Right ventricle myocardium inferior (tissue), 1 donor: ENCODE measurements around the gene LNX1. TPM values are rescaled to one million over a fixed set of nuclear protein-coding genes. Genes with fewer than 3 reads are reported as not detected.
"Not testable (repeated sequence)": the region's sequence is repeated elsewhere in the genome, so short reads cannot be mapped to it uniquely, and the experiment has no call there.

Experiments used
- ATAC-seq: fragments of 200-7000 bp; cut with Tn5 transposase; one replicate; pipeline ENCODE4 v1.9.1; 2020; ENCODE audit warnings: mild to moderate bottlenecking, moderate library complexity
- DNase-seq: peaks from one replicate; pipeline ENCODE4 v3.0.0; 2021; ENCODE audit errors: missing footprints
- intact Hi-C: fragments of 100-400 bp; cut with DNase I; formaldehyde crosslinking; loops from one replicate; pipeline ENCODE4 v1.11.0; 2022
- total RNA-seq: library from RNA; stranded (reverse); fragmentation: NEBNext Ultra II Directional; extraction: Animal tissue kit (Norgen Biotek cat#: 25700); gene quantifications from one replicate; pipeline ENCODE4 v1.2.1, GENCODE V29; 2021
- donor health status: DM: no; HTN: yes; CAD: no; lungs with severe emphysema.

LNX1 gene
- total RNA-seq, 1 donor from 2014 or later: 11.2 TPM

DNA sequence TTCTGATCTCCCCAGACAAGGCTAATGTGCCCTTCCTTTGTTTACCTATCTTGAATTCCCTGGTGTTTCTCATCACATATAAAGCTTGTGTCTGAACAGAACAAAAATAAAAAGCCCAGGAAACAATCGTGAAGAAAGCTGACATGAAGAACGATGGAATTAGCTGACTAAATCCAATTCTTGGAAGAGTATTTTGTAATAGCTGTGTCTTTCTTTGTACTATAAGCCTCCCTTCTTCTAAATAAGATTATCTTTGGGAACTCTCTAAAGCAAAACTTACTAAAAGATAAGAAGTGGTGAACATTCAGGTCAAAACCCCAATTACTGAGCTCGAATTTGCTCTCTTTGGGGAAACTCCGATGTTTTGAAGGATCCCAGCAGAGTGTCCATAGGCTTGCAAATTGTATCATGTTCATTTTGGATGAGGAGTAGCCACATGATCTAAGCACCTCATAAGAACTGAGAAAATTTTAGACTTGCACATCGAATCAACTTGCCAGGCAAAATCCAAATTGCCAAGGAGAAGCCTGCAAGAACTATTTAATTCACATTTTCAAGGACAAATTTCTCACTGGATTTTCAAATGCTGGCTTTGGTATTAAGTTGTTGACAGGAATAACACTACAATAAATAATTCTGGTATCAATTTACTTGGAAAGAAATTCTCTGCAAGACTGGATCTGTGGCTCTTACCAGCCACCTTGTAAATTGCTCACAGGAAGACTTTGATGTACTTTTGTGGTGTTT is 106.2 kb downstream of the LNX1 start:
- DNase-seq: no peak
- ATAC-seq: peak; percentile 44
- intact Hi-C loops: no loop called here

DNA sequence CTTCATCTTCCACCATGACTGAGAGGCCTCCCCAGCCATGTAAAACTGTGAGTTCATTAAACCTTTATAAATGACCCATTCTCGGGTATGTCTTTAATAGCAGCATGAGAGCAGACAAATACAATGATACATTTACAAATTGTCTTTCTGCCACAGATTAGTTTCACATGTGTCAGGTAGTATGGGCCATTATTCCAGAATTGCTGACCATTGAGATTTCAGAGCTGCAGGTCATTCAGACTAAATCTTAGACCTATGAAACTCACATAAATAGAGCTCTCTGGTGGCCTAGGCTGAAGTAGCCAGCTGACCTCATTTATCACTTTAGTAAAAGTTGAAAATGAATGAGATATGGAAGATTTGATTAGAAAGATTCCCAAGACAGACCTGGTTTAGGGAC is 108.0 kb downstream of the LNX1 start:
- no peak for DNase-seq
- ATAC-seq: no peak
- intact Hi-C loops: no loop called here

DNA sequence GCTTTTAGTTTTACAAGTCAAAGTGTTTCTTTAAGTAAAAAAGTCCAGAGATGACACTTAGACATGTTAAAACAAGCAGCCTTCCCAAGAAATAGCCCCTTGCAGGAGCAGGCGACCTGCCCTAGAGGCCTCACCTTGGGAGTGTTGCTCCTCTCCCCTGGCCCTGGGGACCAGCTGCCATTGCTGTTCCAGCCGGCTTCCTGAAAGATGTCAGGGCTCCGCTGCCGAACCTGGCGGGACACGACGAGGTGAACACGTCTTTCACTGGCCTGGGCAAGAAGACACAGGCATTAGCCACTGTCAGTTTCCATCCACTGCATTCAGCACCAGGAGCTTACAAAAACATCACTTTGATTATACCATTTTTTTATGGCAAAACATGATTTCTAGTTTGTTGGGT is 109.7 kb downstream of the LNX1 start:
- intact Hi-C loops: no loop called here
- DNase-seq (no peak), ATAC-seq (no peak)

DNA sequence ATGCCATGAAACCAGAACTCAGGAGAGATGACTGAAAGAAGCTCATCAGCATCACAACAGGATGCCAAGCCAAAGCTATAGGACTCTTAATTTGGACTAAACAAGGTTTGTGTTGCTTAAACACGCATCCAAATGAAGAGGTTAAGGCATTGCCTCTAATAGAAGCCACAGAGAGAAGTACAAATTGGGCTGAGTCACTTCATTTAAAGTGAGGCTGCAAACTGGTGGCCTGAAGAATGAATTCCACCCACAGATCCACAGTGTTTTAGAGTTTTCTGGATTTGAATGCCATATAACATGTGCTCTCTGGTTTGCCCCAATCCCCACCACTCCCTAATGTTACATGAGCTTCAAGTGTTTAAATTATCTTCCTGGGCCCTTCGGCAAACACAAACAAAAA is 110.4 kb downstream of the LNX1 start:
- DNase-seq (no peak), ATAC-seq (no peak)
- intact Hi-C loops: no loop called here

DNA sequence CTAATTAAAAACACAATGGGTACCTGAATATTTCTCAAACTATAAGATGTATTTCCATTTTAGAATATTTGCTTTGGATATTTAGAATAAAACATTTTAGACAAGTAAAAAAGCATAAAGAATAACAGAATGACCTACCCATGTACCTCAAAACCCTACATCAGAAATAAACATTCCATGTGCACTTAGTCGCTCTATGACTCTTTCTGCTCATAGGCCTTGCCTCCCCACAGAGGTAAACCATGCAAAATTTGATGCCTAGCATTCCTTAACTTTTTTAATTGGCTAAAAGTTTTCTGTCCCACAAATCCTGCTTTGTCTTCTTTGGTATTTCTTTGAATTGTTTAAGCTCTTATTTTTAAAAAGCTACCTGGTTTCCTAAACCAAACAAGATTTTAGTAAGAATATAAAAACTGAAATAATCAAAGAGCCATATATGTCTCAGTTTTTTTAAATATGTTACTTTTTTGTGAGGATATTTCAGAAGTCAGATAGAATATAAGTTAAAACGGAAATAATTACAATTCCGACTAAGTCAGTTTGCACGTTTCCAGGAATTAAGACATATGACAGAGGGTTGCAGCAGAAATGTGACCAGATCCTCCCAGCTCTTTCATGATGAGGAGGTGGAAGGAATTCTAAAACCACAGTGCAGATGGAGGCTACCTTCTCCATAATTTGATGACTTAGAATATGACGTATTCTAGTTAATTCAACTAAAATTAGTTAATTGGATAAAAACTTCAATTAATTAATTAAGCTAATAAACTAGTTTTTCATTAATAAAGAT is 111.4 kb downstream of the LNX1 start:
- ATAC-seq: no peak
- intact Hi-C loops: no loop called here

DNA sequence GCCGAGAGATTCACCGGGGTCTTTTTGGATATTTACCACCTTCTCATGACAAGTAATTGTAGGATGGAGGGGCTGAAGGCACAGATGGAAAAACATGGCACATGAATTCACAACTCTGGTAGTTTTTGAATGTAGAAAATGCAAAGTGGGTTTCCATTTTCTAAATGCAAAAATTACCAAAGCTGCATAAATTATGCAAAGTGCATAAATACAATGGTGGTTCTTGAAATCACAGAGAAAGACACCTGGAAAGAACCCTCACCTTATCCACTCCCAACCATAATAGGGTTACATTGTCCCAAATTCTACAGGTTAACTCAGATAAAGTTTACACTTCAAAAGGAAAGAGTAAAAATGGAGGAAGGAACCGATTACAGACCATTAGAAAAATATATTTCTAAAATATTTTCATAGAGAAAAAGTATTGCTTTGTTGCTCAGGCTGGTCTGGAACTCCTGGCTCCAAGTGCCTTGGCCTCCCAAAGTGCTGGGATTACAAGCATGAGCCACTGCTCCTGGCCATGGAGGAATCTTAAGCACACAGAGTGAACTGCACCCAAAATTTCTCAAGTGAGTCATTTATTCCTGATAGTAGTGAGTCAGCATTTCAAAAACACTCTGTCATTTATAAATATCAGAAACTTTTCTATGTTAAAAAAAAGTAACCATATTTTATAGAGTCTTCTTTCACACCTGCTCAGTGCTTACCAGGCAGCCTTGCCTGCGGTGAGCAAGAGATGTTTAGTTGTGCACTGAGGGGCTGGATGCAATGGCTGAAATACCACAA is 112.4 kb downstream of the LNX1 start:
- ATAC-seq (no peak), DNase-seq (no peak)
- intact Hi-C loops: no loop called here

More for the DNA sequence above, 111.4 kb downstream of the LNX1 start:
- DNase-seq: no peak

DNA sequence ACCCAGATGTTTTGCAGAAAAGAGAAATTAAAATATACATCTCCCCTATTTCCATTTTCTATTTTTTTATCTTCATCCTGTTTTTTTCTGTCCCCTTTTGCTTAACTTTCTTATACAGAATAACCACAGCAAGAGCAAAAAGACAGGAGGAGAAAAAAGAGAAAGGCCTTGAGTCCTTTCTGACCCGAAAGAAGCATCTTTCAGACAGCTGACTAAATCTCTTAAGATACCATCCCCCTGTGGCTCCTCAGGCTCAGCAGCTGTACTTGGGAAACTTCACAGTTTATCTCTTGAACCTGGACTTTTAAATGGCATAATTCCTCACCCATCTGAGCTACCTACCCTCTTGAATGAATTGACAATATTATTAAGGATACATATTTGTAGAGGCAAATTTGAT is 113.7 kb downstream of the LNX1 start:
- DNase-seq (no peak), ATAC-seq (no peak)
- intact Hi-C loops: no loop called here

DNA sequence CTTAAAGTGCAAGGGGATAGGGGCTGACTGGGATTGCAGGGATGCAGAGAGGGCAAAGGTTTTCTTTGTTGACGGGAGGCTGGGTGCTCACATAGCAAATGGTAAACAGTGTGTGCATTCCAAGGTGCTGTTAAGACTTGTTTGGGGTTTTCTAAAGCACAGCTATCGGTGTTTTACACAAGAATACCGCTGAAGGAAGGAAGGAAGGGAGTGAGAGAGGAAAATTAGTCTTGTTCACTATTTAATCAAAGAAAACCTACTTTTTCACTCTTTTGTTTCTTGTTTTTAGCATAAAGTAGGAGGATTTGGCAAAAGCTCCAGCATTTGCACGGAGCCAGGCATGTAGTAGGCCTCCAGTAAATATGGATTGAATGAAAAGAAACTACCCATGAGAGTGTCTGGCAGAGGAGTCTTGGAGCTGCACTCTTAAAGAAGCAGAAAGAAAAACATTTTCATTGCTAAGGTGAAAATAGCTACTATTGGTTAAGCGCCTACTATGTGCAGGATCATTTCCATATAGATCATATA is 114.2 kb downstream of the LNX1 start:
- intact Hi-C loops: no loop called here
- DNase-seq: no peak
- no peak for ATAC-seq

DNA sequence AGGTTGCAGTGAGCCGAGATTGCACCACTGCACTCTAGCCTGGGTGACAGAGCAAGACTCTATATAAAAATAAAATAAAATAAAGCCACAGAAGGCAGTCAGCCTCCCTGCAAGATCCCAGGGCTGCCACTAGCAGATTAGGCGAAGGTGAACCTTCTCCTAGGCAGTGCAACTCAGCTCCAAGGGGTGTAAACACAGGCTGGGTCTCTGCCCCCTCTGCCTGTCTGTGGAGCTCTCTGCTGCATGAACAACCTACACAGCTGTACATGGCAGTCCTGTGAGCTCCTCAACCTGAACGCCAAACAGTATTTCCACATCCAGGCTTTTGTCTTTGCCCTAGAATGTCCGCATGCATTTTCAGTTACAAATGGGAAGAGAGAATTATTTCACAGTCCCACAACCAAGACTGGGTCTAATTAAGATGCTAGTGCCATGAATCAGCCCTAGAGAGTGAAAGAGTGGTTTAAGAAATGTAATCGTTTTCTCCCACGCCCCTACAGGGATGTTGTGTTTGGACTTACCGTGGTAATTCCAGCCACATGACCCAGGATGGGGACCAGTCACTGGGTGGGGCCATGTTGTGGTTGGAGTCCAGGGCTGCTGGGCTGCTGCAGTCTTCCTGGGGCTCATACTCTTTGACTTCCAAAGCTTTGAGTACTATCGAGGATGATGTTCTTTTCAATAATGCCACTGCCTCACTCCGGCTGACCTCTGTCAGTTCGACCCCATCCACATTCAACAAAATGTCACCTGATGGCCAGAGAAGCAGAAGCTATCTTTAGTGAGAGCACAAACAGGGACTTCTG is 114.9 kb downstream of the LNX1 start:
- ATAC-seq (no peak), DNase-seq (no peak)
- intact Hi-C loops: no loop called here

DNA sequence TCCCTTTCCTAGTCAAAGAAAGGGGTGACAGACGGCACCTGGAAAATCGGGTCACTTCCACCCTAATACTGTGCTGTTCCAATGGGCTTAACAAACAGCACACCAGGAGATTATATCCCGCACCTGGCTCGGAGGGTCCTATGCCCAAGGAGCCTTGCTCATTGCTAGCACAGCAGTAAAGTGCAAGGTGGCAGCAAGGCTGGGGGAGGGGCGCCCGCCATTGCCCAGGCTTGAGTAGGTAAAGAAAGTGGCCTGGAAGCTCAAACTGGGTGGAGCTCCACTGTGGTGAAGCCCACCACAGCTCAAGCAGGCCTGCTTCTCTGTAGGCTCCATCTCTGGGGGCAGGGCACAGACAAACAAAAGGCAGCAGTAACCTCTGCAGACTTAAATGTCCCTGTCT is 124.7 kb downstream of the LNX1 start:
- intact Hi-C loops, DNase-seq: not testable (repeated sequence)

DNA sequence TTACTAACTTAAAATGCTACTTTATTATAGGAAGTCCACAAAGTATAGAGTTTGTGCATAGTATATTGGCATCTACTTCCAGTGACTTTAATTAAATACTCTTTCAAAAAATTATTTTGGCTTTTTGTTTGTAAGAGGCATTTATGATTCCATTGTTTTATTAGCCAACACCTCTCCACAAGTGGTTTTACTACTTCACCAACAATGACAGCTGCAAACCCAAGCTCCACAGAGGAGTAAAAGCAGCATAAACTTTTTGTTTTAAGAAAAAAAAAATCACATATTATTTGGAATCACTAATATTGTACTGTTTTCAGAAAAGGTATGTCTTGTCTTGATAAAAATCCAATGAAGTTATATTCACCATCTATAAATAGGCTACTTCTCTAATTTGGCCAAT is 125.4 kb downstream of the LNX1 start:
- intact Hi-C loops: no loop called here
- ATAC-seq: no peak
- DNase-seq: no peak

More for the DNA sequence above, 124.7 kb downstream of the LNX1 start:
- not testable (repeated sequence) for ATAC-seq

DNA sequence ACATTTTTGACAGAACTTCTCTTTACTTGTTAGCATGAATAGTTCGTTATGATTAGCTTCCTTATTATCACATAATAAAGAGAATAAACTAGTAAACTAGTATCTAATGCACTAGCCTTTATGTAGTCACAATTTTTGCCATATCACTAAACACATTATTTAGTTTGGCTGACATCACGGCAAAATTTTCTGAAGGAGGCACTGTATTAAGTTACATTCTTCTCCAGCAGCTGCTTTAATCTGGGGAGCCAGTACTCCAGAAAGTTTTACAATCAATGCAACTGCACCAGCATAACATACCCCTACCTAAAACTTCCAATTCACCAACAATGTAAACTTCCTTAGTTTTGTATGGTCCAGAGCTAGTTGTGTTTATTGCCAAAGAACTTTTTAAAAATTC is 126.0 kb downstream of the LNX1 start:
- intact Hi-C loops: no loop called here

DNA sequence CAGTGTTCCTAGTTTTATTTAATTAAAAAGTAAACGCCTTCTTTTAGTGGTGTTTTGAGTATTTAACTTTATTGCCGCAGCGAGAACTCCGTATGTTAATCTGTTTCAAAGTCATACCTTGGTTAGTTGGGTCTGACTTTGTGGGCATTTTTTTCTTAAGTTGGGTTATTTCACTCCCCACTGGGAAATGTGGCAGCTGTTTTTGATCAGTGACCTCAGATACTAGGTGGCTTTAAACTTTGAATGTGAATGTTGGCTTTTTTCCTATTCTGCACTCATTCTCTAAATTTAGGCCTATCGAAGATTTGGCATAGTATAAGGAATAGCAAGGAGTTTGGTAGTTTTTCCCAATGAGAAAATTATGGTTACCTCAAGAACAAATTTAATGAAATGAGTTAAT is 127.9 kb downstream of the LNX1 start:
- intact Hi-C loops: no loop called here
- no peak for DNase-seq

More for the DNA sequence above, 126.0 kb downstream of the LNX1 start:
- DNase-seq (no peak), ATAC-seq (no peak)

DNA sequence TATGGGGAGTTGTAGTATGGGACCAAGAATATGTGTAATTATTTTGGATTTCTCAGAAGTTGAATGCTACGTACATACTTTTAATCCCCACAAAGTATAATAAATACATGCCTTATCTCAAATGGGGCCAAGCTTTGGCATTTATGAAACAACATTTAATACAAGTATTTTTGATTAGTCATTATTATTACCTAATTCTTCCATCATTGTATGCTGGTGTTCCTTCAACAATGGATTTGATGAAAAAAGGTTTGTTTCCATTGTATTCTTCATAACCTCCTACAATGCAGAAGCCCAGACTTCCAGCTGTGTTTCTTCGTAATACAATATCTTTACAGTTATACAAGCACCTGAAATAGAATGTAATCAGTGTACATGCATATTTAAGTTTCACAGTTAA is 130.0 kb downstream of the LNX1 start:
- DNase-seq (no peak), ATAC-seq (no peak)
- intact Hi-C loops: no loop called here

More for the DNA sequence above, 127.9 kb downstream of the LNX1 start:
- no peak for ATAC-seq

DNA sequence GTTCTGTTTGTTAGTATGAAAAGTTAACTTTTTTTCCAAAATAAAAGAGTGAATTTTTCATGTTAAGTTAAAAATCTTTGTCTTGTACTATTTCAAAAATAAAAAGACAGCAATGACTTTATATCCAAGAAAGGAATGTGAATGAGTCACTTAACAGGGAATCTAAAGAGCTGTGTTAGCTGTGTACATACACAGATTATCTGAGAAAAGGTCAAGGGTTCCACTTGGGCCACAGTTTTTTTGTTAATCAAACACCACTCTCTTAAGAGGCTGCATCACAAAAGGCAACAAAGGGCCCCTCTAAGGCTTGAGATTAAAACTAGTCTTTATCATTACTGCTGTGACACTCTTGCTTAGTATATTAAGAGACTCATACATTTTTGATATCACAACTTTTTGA is 131.7 kb downstream of the LNX1 start:
- DNase-seq: no peak
- no peak for ATAC-seq
- intact Hi-C loops: no loop called here

DNA sequence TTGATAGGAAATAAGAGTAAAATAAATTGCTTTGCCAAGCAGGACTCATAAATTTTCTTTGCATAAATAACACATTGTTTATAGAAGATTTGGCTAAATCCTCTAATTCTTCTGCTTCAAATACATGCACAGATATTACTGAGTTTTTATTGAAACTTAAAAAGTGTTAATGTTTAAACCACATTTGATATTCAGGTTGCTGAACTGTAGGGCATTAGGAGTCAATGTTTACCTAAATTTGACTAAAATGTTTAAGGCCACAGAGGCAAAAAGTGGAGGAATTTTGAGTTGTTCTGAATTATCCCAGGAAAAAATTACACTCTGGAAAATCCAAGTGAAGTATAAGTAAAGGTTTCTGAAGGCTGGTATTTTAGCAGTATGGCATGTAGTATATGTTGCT is 135.1 kb downstream of the LNX1 start:
- intact Hi-C loops: no loop called here

DNA sequence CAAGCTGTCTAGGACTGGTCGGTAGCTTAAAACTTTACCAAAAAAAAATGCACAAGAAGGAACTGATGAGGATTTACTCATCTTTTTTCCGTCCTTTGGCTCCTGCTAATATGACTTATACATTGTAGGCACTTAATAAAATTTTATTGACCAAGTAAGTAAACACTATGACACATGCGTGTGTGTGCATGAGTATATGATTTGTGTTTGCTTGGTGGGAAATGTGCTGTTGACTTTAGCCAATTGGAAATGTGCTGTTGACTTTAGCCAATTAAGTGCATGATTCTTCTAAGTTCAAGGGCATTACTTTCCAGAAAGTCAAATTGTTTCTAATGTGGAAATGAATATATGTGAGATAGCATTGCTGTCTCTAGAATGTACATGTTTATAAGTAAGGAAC is 135.5 kb downstream of the LNX1 start:
- intact Hi-C loops: no loop called here
- no peak for DNase-seq
- ATAC-seq: no peak

More for the DNA sequence above, 135.1 kb downstream of the LNX1 start:
- ATAC-seq (no peak), DNase-seq (no peak)

DNA sequence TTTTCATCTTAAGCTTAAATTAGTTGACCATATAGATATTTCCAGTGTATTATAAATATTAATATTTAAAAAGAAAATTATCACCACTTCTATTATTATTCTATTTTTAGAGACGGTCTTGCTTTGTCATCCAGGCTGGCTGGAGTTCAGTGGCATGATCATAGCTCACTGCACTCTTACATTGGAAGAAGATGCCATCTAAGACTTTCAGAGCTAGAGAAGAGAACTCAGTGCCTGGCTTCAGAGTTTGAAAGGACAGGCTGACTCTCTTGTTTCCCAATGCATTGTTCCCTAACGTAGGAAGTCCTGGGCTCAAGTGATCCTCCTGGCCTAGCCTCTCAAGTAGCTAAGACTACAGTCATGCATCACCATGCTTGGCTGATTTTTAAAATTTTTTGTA is 137.9 kb downstream of the LNX1 start:
- intact Hi-C loops: no loop called here
- ATAC-seq: no peak

DNA sequence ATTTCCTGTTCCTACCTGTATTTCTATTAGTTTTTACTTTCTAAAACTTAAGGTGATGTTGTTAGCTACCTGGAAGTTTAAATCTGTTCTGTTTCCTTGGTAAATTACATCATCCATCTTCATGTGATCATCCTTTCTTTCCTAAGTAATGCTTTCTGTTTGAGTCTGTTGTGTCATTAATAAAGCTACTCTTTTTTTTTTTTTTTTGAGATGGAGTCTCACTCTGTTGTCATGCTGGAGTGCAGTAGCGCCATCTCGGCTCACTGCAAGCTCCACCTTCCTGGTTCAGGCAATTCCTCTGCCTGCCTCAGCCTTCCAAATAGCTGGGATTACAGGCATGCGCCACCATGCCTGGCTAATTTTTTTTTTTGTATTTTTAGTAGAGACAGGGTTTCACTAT is 140.5 kb downstream of the LNX1 start:
- no peak for ATAC-seq
- no peak for DNase-seq
- intact Hi-C loops: no loop called here

More for the DNA sequence above, 137.9 kb downstream of the LNX1 start:
- no peak for DNase-seq
